ENCODE data around the gene PPP1R16B.

GRCh38 chr20:38828514-38829295 is 23.2 kb downstream of the PPP1R16B start:
- TF ChIP-seq TCF7 (IDR thresholded peaks at IDR 0.05; ENCODE audit: borderline replicate concordance) (no peak), SMARCA5 (IDR thresholded peaks at IDR 0.05) (no peak), CTCF (IDR thresholded peaks at IDR 0.05 in 2 of 3, conservative IDR thresholded peaks at IDR 0.05 in 1 of 3; ENCODE audit: control insufficient read depth in 2 of 3, extremely low read depth in 1 of 3, insufficient read depth in 1 of 3, low read depth in 3 of 3, low read length in 3 of 3) (no peak), JUND (IDR thresholded peaks at IDR 0.05; ENCODE audit: low read depth, low read length) (no peak), SIX5 (IDR thresholded peaks at IDR 0.05; ENCODE audit: low read depth, low read length, severe bottlenecking) (no peak), IRF5 (IDR thresholded peaks at IDR 0.05; ENCODE audit: borderline replicate concordance) (no peak), RAD21 (IDR thresholded peaks at IDR 0.05; ENCODE audit: insufficient read depth, low read depth, low read length) (no peak), HDAC6 (IDR thresholded peaks at IDR 0.05; ENCODE audit: unreplicated experiment) (no peak), NFIC (IDR thresholded peaks at IDR 0.05; ENCODE audit: low read depth, low read length) (no peak)

Data from GM12878 (cell line).